RWPE2 (cell line): ENCODE measurements around the gene SYNE1.

ENCODE experiments used
- ATAC-seq: fragments of 200-7000 bp; cut with Tn5 transposase; 3 replicates; pipeline ENCODE4 v1.9.1; 2021; ENCODE audit warnings: low read depth
- DNase-seq: peaks from one replicate; pipeline ENCODE4 v3.0.0-alpha.2; 2020; ENCODE audit warnings: low spot score
- H3K27ac ChIP-seq: fragments of 450-650 bp; 2 replicates; pipeline ENCODE4 v1.5.1; 2017; ENCODE audit warnings: mild to moderate bottlenecking; ENCODE audit not compliant: poor library complexity, severe bottlenecking
- H3K27me3 ChIP-seq: fragments of 250-450 bp; sonication (Bioruptor Pico); 2 replicates; pipeline ENCODE4 v1.5.1; 2021; ENCODE audit warnings: mild to moderate bottlenecking, moderate library complexity; ENCODE audit not compliant: insufficient read depth, poor library complexity, severe bottlenecking
- H3K36me3 ChIP-seq: fragments of 250-450 bp; sonication (Bioruptor Pico); 2 replicates; pipeline ENCODE4 v1.5.1; 2020; ENCODE audit warnings: low read depth, mild to moderate bottlenecking, moderate library complexity
- H3K4me1 ChIP-seq: fragments of 250-450 bp; sonication (Bioruptor Pico); 2 replicates; pipeline ENCODE4 v1.5.1; 2021; ENCODE audit warnings: mild to moderate bottlenecking, moderate library complexity; ENCODE audit not compliant: insufficient read depth, poor library complexity, severe bottlenecking
- H3K4me3 ChIP-seq: fragments of 250-450 bp; sonication (Bioruptor Pico); 2 replicates; pipeline ENCODE4 v1.5.1; 2021; ENCODE audit warnings: mild to moderate bottlenecking, moderate library complexity; ENCODE audit not compliant: severe bottlenecking
- H3K9me3 ChIP-seq: fragments of 250-450 bp; sonication (Bioruptor Pico); 2 replicates; pipeline ENCODE4 v1.5.1; 2021; ENCODE audit warnings: mild to moderate bottlenecking, moderate library complexity; ENCODE audit not compliant: severe bottlenecking
- CTCF ChIP-seq: fragments of 450-650 bp; IDR thresholded peaks from one replicate; pipeline ENCODE4 v1.5.1; 2017; ENCODE audit warnings: mild to moderate bottlenecking, moderate library complexity; ENCODE audit not compliant: poor library complexity, severe bottlenecking

SYNE1 gene

GRCh38 chr6:152557502-152557901 is 79.7 kb downstream of the SYNE1 start:
- no peaks in the 10 kb centered on the region for H3K9me3 ChIP-seq
- no peak for ATAC-seq
- H3K36me3 ChIP-seq = no peaks in the 10 kb centered on the region
- H3K27me3 ChIP-seq = no peaks in the 10 kb centered on the region
- H3K4me1 ChIP-seq = no peaks in the 10 kb centered on the region
- DNase-seq = no peak
- H3K4me3 ChIP-seq = no peak overlapping the region
- H3K27ac ChIP-seq = no peak overlapping the region
- TF ChIP-seq CTCF = no peak

- no peaks in the 10 kb centered on the region for H3K36me3 ChIP-seq
- TF ChIP-seq CTCF = no peak
- H3K9me3 ChIP-seq = no peaks in the 10 kb centered on the region
- no peak overlapping the region for H3K4me3 ChIP-seq
- no peaks in the 10 kb centered on the region for H3K27me3 ChIP-seq
- H3K4me1 ChIP-seq = no peaks in the 10 kb centered on the region
- ATAC-seq (no peak), DNase-seq (no peak)
- H3K27ac ChIP-seq = no peak overlapping the region
Observed at GRCh38 chr6:152554851-152555250, 82.3 kb downstream of the SYNE1 start.

GRCh38 chr6:152552616-152553209 is 84.4 kb downstream of the SYNE1 start:
- peak; percentile 88 for ATAC-seq
- H3K27ac ChIP-seq = no peak overlapping the region
- no peaks in the 10 kb centered on the region for H3K9me3 ChIP-seq
- peak; percentile 95 for TF ChIP-seq CTCF
- H3K4me1 ChIP-seq = no peaks in the 10 kb centered on the region
- H3K4me3 ChIP-seq = no peak overlapping the region
- no peaks in the 10 kb centered on the region for H3K27me3 ChIP-seq
- DNase-seq = no peak
- no peaks in the 10 kb centered on the region for H3K36me3 ChIP-seq

- H3K27ac ChIP-seq = no peak overlapping the region
- DNase-seq = no peak
- ATAC-seq = no peak
- H3K4me3 ChIP-seq = no peak overlapping the region
- H3K4me1 ChIP-seq = no peaks in the 10 kb centered on the region
- H3K36me3 ChIP-seq = no peaks in the 10 kb centered on the region
- no peaks in the 10 kb centered on the region for H3K27me3 ChIP-seq
- no peak for TF ChIP-seq CTCF
- no peaks in the 10 kb centered on the region for H3K9me3 ChIP-seq
Observed at GRCh38 chr6:152543519-152543918, 93.6 kb downstream of the SYNE1 start.

- no peak for TF ChIP-seq CTCF
- ATAC-seq (no peak), DNase-seq (no peak)
- no peaks in the 10 kb centered on the region for H3K36me3 ChIP-seq
- H3K9me3 ChIP-seq = no peaks in the 10 kb centered on the region
- H3K4me3 ChIP-seq = no peak overlapping the region
- no peaks in the 10 kb centered on the region for H3K4me1 ChIP-seq
- H3K27ac ChIP-seq = no peak overlapping the region
- H3K27me3 ChIP-seq = no peaks in the 10 kb centered on the region
Observed at GRCh38 chr6:152540381-152540780, 96.8 kb downstream of the SYNE1 start.
